HepG2 (cell line): ENCODE measurements around the gene FEM1B. TPM values are rescaled to one million over a fixed set of nuclear protein-coding genes. Genes with fewer than 3 reads are reported as not detected.

Experiments
- CAMTA2 ChIP-seq: sonication (generic); formaldehyde crosslinking; IDR thresholded peaks from 2 replicates; pipeline ENCODE4 v1.4.0; 2020; ENCODE audit warnings: mild to moderate bottlenecking, missing genetic modification reagents, borderline replicate concordance
- CEBPG ChIP-seq: IDR thresholded peaks from 2 replicates; pipeline ENCODE4 v1.6.1; 2016
- MIER2 ChIP-seq: IDR thresholded peaks from 2 replicates; pipeline ENCODE4 v1.6.1; 2016; ENCODE audit warnings: missing biosample characterization, missing genetic modification reagents
- NFE2L1 ChIP-seq: sonication (generic); formaldehyde crosslinking; IDR thresholded peaks from 2 replicates; pipeline ENCODE4 v1.4.0; 2020; ENCODE audit warnings: missing genetic modification reagents, mild to moderate bottlenecking, borderline replicate concordance
- NR0B2 ChIP-seq: sonication (generic); formaldehyde crosslinking; IDR thresholded peaks from 2 replicates; pipeline ENCODE4 v1.4.0; 2020; ENCODE audit warnings: mild to moderate bottlenecking, missing genetic modification reagents
- PAF1 ChIP-seq: IDR thresholded peaks from 2 replicates; pipeline ENCODE4 v1.6.1; 2016; ENCODE audit warnings: missing genetic modification reagents, missing compliant biosample characterization
- PCBP2 ChIP-seq: fragments of 200-400 bp; formaldehyde crosslinking; optimal IDR thresholded peaks from 2 replicates; pipeline ENCODE3; 2018; ENCODE audit warnings: low read length, low read depth; ENCODE audit not compliant: poor library complexity, severe bottlenecking
- PHF21A ChIP-seq: sonication (generic); formaldehyde crosslinking; IDR thresholded peaks from 2 replicates; pipeline ENCODE4 v1.5.0; 2020; ENCODE audit warnings: mild to moderate bottlenecking, missing genetic modification reagents
- SATB2 ChIP-seq: sonication (generic); formaldehyde crosslinking; IDR thresholded peaks from 2 replicates; pipeline ENCODE4 v1.5.0; 2020; ENCODE audit warnings: missing genetic modification reagents
- SIX1 ChIP-seq: sonication (generic); formaldehyde crosslinking; IDR thresholded peaks from 2 replicates; pipeline ENCODE4 v1.4.0; 2020; ENCODE audit warnings: missing genetic modification reagents, borderline replicate concordance
- THAP11 ChIP-seq: IDR thresholded peaks from 2 replicates; pipeline ENCODE4 v1.6.1; 2016; ENCODE audit warnings: missing biosample characterization, missing genetic modification reagents
- TMF1 ChIP-seq: sonication (generic); formaldehyde crosslinking; IDR thresholded peaks from 2 replicates; pipeline ENCODE4 v1.8.1; 2022; ENCODE audit warnings: low read depth, missing genetic modification reagents
- UBTF ChIP-seq: sonication (generic); formaldehyde crosslinking; IDR thresholded peaks from 2 replicates; pipeline ENCODE4 v1.4.0; 2020; ENCODE audit warnings: mild to moderate bottlenecking, missing genetic modification reagents
- ZBTB33 ChIP-seq: sonication (generic); formaldehyde crosslinking; IDR thresholded peaks from 2 replicates; pipeline ENCODE4 v1.4.0; 2020; ENCODE audit warnings: missing genetic modification reagents
- ZBTB34 ChIP-seq: sonication (generic); formaldehyde crosslinking; IDR thresholded peaks from 2 replicates; pipeline ENCODE4 v1.8.0; 2022; ENCODE audit warnings: mild to moderate bottlenecking, missing genetic modification reagents
- ZFP36L2 ChIP-seq: sonication (generic); formaldehyde crosslinking; IDR thresholded peaks from 2 replicates; pipeline ENCODE4 v1.4.0; 2020; ENCODE audit warnings: missing genetic modification reagents
- ZKSCAN8 ChIP-seq: IDR thresholded peaks from 2 replicates; pipeline ENCODE4 v1.6.1; 2016; ENCODE audit warnings: borderline replicate concordance, missing genetic modification reagents, missing compliant biosample characterization
- ZNF136 ChIP-seq: sonication (generic); formaldehyde crosslinking; IDR thresholded peaks from 2 replicates; pipeline ENCODE4 v1.8.1; 2022; ENCODE audit warnings: low read depth, mild to moderate bottlenecking, moderate library complexity, missing genetic modification reagents
- ZNF180 ChIP-seq: sonication (generic); formaldehyde crosslinking; IDR thresholded peaks from 2 replicates; pipeline ENCODE4 v1.4.0; 2020; ENCODE audit warnings: low read depth, missing genetic modification reagents, borderline replicate concordance
- ZNF207 ChIP-seq: fragments of 450-650 bp; IDR thresholded peaks from 2 replicates; pipeline ENCODE4 v1.6.1; 2016; ENCODE audit warnings: antibody characterized with exemption, borderline replicate concordance
- ZNF292 ChIP-seq: sonication (generic); formaldehyde crosslinking; IDR thresholded peaks from 2 replicates; pipeline ENCODE4 v1.8.1; 2022; ENCODE audit warnings: mild to moderate bottlenecking, low read depth, missing genetic modification reagents, borderline replicate concordance
- ZNF441 ChIP-seq: sonication (generic); formaldehyde crosslinking; IDR thresholded peaks from 2 replicates; pipeline ENCODE4 v1.7.0; 2021; ENCODE audit warnings: missing genetic modification reagents, borderline replicate concordance
- ZNF589 ChIP-seq: sonication (generic); formaldehyde crosslinking; conservative IDR thresholded peaks from 2 replicates; pipeline ENCODE4 v1.8.0; 2022; ENCODE audit warnings: mild to moderate bottlenecking, moderate library complexity, missing genetic modification reagents
- ZNF605 ChIP-seq: sonication (generic); formaldehyde crosslinking; IDR thresholded peaks from 2 replicates; pipeline ENCODE4 v1.8.0; 2022; ENCODE audit warnings: mild to moderate bottlenecking, missing genetic modification reagents
- ZNF672 ChIP-seq: sonication (generic); formaldehyde crosslinking; IDR thresholded peaks from 2 replicates; pipeline ENCODE4 v1.8.1; 2022; ENCODE audit warnings: missing genetic modification reagents
- polyA plus RNA-seq, 8 experiments: library from polyadenylated mRNA; depleted of rRNA in 3 of 8; stranded (reverse) in 7 of 8; unstranded in 1 of 8; fragments of >200 nt; fragmentation: Illumina TruSeq in 4 of 8; extraction: Trizol in 4 of 8; gene quantifications; 2 replicates each; pipeline versions ENCODE4 v1.2.1 to v1.2.3, GENCODE V29; 2011 to 2016; ENCODE audit warnings: low read depth in 4 of 8, missing spikeins in 1 of 8, mixed read lengths in 1 of 8; ENCODE audit not compliant: insufficient read depth in 1 of 8
- total RNA-seq, 5 experiments: library from RNA; depleted of rRNA; stranded (reverse); fragments of >200 nt; fragmentation: Illumina TruSeq; extraction: Trizol; gene quantifications; 2 replicates each; pipeline ENCODE4 v1.2.3, GENCODE V29; 2016; ENCODE audit warnings: low read depth in 1 of 5

The FEM1B gene
- total and polyA plus RNA-seq, 2 of the 13 experiments (the other 11 are each of a cell fraction or from before 2014, with no cell fraction given) = 38.1 to 40.0 TPM

GRCh38 chr15:68228143-68228970 is 49.2 kb upstream of the FEM1B start (continued):
- TF ChIP-seq UBTF (CRISPR knock-in tag) = peak; percentile 10; the same call in 1 of the 2 replicates
- TF ChIP-seq CEBPG (CRISPR knock-in tag) = peak; percentile 46
- 0 out of 2 replicates have a peak, but pooled peaks have one; percentile 5 for TF ChIP-seq CAMTA2 (CRISPR knock-in tag)
- no peak for TF ChIP-seq THAP11 (CRISPR knock-in tag)
- TF ChIP-seq ZNF589 (CRISPR knock-in tag) = 0 out of 2 replicates have a peak, but pooled peaks have one; percentile 3
- TF ChIP-seq ZNF180 (CRISPR knock-in tag) = no peak
- no peak for TF ChIP-seq ZNF441 (CRISPR knock-in tag)
- TF ChIP-seq TMF1 (CRISPR knock-in tag) = no peak
- TF ChIP-seq ZNF605 (CRISPR knock-in tag) = peak; percentile 21; the same call in 1 of the 2 replicates
- no peak for TF ChIP-seq SIX1
- TF ChIP-seq ZBTB34 (CRISPR knock-in tag) = no peak
- TF ChIP-seq PHF21A (CRISPR knock-in tag) = no peak
- TF ChIP-seq PCBP2 = no peak
- no peak for TF ChIP-seq NR0B2 (CRISPR knock-in tag)
- no peak for TF ChIP-seq ZFP36L2
- no peak for TF ChIP-seq ZBTB33 (CRISPR knock-in tag)
- 0 out of 2 replicates have a peak, but pooled peaks have one; percentile 6 for TF ChIP-seq ZKSCAN8 (CRISPR knock-in tag)
- TF ChIP-seq ZNF672 = 0 out of 2 replicates have a peak, but pooled peaks have one; percentile 22
- no peak for TF ChIP-seq MIER2 (CRISPR knock-in tag)
- no peak for TF ChIP-seq SATB2 (CRISPR knock-in tag)
- TF ChIP-seq ZNF207 = no peak
- TF ChIP-seq ZNF136 = no peak
- TF ChIP-seq PAF1 (CRISPR knock-in tag) = no peak
- TF ChIP-seq NFE2L1 (CRISPR knock-in tag) = no peak
- peak; percentile 33; the same call in 1 of the 2 replicates for TF ChIP-seq ZNF292 (CRISPR knock-in tag)
